ENCODE results near the gene MAN2A2. TPM values are rescaled to one million over a fixed set of nuclear protein-coding genes. Genes with fewer than 3 reads are reported as not detected.
A peak's percentile ranks its signal among the peaks of the same experiment; 100 is the strongest.

MAN2A2 gene
- total RNA-seq, 6 experiments from 2014 or later: 41.4 to 91.6 (median 59.8) TPM

DNA sequence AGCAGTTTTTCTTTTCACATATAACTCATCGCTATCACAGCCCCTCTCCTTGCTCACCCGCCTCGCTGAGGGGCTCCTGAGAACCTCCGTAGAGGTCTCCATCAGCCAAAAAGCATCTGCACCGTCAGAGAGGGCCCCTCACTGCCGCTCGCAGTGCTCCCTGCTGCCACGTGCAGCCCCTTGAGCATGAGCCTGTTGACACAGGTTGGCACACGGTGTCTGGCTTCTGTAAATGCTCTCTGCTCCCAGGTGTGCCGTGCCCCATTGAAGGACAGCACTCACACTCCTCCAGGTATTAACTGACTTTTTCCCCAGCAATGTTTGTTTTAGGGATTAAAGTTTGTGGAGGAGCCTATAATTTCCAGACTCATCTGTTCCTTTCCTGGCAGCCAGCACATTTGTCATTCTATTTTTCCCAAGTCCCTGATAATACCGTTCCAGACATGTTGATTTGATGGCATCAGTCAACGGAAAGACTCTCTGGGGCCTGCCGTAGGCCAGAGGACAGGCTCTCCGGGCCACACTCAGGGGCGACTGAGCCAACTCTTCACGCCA is 36.9 kb upstream of the MAN2A2 start:
- H3K36me3 ChIP-seq: no peaks in the 10 kb centered on the region
- no peak for TF ChIP-seq POLR2A (IDR thresholded peaks at IDR 0.05)
- TF ChIP-seq, protein P1, sequence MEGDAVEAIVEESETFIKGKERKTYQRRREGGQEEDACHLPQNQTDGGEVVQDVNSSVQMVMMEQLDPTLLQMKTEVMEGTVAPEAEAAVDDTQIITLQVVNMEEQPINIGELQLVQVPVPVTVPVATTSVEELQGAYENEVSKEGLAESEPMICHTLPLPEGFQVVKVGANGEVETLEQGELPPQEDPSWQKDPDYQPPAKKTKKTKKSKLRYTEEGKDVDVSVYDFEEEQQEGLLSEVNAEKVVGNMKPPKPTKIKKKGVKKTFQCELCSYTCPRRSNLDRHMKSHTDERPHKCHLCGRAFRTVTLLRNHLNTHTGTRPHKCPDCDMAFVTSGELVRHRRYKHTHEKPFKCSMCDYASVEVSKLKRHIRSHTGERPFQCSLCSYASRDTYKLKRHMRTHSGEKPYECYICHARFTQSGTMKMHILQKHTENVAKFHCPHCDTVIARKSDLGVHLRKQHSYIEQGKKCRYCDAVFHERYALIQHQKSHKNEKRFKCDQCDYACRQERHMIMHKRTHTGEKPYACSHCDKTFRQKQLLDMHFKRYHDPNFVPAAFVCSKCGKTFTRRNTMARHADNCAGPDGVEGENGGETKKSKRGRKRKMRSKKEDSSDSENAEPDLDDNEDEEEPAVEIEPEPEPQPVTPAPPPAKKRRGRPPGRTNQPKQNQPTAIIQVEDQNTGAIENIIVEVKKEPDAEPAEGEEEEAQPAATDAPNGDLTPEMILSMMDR (IDR thresholded peaks at IDR 0.05): no peak
- no peak for ATAC-seq
- H3K27ac ChIP-seq: no peak overlapping the region
- peaks cover 0 to 52% (median 24%) of the 10 kb centered on the region in 4 donors for H3K4me1 ChIP-seq
- DNase-seq: no peak
- 52% methylated on average over 7 of the region's 16 CpGs for WGBS (ENCODE audit: insufficient coverage, low coverage, low lambda C conversion rate, missing lambda C conversion rate)
- intact Hi-C loops (cut with DNase I): no loop called here
- no peaks in the 10 kb centered on the region for H3K9me3 ChIP-seq
- no peak overlapping the region for H3K4me3 ChIP-seq
- H3K27me3 ChIP-seq: no peaks in the 10 kb centered on the region

DNA sequence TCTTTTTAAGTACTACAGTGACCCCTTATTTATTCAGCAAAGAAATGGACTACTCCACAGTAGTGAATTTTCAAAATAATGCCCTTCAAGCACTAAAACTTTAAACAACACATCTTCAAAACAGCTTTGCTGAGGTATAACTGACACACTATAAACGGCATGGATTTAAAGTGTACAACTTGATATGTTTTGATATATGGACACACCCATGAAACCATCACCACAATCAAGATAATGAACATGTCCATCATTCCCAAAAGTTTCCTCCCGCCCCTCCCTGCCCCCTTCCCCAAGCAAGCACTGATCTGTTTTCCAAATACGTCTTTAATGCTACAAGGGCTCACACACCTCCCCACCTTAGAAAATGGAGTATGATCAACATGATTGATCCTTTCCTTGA is 36.3 kb upstream of the MAN2A2 start:
- Histone ChIP-seq H3K4me3 (no peak overlapping the region), H3K9me3 (no peaks in the 10 kb centered on the region), H3K27ac (no peak overlapping the region), H3K36me3 (no peaks in the 10 kb centered on the region), H3K27me3 (no peaks in the 10 kb centered on the region), H3K4me1 (peaks cover 0 to 48% (median 23%) of the 10 kb centered on the region in 4 donors)
- no peak for TF ChIP-seq POLR2A (IDR thresholded peaks at IDR 0.05)
- TF ChIP-seq, protein P1 (IDR thresholded peaks at IDR 0.05): no peak
- intact Hi-C loops (cut with DNase I): no loop called here
- DNase-seq (no peak), ATAC-seq (no peak)
- WGBS (ENCODE audit: insufficient coverage, low coverage, low lambda C conversion rate, missing lambda C conversion rate): 84% methylated on average over 3 of the region's 3 CpGs

DNA sequence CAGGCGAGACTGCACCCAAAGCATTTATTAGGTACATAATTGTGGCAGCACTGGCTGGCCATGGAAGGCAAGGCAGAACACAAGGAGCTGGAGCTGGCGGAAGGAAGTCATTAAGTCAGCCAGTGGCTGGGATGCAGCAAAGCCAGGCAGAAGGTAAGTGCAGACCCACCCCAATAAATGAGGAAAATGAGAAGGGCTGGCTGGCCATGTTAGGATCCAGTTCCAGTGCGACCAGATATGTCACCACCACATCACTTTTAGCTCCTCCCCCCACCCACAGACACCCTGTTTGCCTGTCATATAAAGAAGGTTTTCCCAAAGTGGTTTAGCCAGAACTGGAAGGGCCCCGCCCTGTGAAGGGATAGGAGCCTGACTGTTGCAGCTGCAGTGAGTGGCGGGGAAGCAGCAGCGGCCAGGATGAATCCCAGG is 34.8 kb upstream of the MAN2A2 start, which contains the start of gene FURIN:
Gene FURIN, plus strand, starts transcription at position 328 of the 429 bp plus-strand sequence. CDS start 7,153 bp downstream, outside the sequence.
- Histone ChIP-seq H3K4me3 (no peak within 1 kb of the TSS), H3K9me3 (no peaks in the 10 kb centered on the region), H3K27ac (peak within 1 kb of the TSS; percentile 45 to 97 (median 93)), H3K27me3 (no peaks in the 10 kb centered on the region), H3K36me3 (no peaks in the 10 kb centered on the region), H3K4me1 (peaks cover 0 to 45% (median 16%) of the 10 kb centered on the region in 4 donors)
- WGBS (ENCODE audit: insufficient coverage, low coverage, low lambda C conversion rate, missing lambda C conversion rate): 100% methylated on average over 4 of the region's 6 CpGs
- intact Hi-C loops (cut with DNase I): no loop called here
- DNase-seq (no peak), ATAC-seq (no peak)
- TF ChIP-seq, protein P1 (IDR thresholded peaks at IDR 0.05): no peak
- TF ChIP-seq POLR2A (IDR thresholded peaks at IDR 0.05): no peak

DNA sequence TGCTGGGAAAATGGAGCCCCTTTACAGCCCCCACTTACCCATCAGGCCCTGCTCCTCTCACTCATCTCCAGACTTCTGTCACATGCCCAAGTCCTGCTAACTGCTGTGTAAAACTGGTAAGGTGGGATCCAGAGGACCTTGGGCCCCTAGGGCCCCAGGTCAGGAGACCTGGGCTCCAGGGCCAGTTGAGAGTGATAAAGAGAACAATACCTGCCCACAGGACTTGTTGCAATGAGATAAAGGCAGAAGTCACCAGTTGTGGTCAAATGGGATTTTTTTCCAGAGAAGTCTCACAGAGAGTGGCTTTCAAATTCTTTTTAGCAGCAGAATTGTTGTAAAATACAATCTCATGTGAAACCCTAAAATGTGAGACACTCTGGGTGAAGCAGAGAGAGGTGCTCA is 34.0 kb upstream of the MAN2A2 start:
- Histone ChIP-seq H3K27ac (peak overlapping the region; percentile 45 to 97 (median 93)), H3K27me3 (no peaks in the 10 kb centered on the region), H3K4me3 (no peak overlapping the region), H3K36me3 (no peaks in the 10 kb centered on the region), H3K4me1 (peaks cover 0 to 45% (median 12%) of the 10 kb centered on the region in 4 donors), H3K9me3 (no peaks in the 10 kb centered on the region)
- intact Hi-C loops (cut with DNase I): no loop called here
- no peak for ATAC-seq
- TF ChIP-seq, protein P1 (IDR thresholded peaks at IDR 0.05): no peak
- no peak for TF ChIP-seq POLR2A (IDR thresholded peaks at IDR 0.05)
- no peak for DNase-seq

Measured in right lobe of liver (tissue), 6 donors.